Superior temporal gyrus (tissue), 1 donor: ENCODE measurements around the gene CHDH.

Source experiments
- DNase-seq: peaks from one replicate; pipeline ENCODE4 v3.0.0-alpha.2; 2016; ENCODE audit errors: extremely low spot score

The CHDH gene

GRCh38 chr3:53790470-53790869 lies 55.7 kb downstream of the CHDH start:
- DNase-seq: no peak

- DNase-seq: no peak
These were observed 56.8 kb downstream of the CHDH start for GRCh38 chr3:53789459-53789858.

GRCh38 chr3:53788038-53788437 lies 58.2 kb downstream of the CHDH start:
- DNase-seq: no peak

- DNase-seq: no peak
These were observed 59.2 kb downstream of the CHDH start for GRCh38 chr3:53787016-53787415.

GRCh38 chr3:53780806-53781205 lies 65.4 kb downstream of the CHDH start:
- DNase-seq: no peak

GRCh38 chr3:53780171-53780570 lies 66.0 kb downstream of the CHDH start:
- no peak for DNase-seq

- DNase-seq: no peak
These were observed 68.1 kb downstream of the CHDH start for GRCh38 chr3:53778153-53778552.

- no peak for DNase-seq
These were observed 68.8 kb downstream of the CHDH start for GRCh38 chr3:53777468-53777867.

GRCh38 chr3:53776494-53777101 lies 69.6 kb downstream of the CHDH start:
- DNase-seq: no peak

- DNase-seq: no peak
These were observed 70.4 kb downstream of the CHDH start for GRCh38 chr3:53775834-53776251.

GRCh38 chr3:53775018-53775417 lies 71.2 kb downstream of the CHDH start:
- no peak for DNase-seq

- no peak for DNase-seq
These were observed 71.8 kb downstream of the CHDH start for GRCh38 chr3:53774414-53774813.

GRCh38 chr3:53773611-53774368 lies 72.4 kb downstream of the CHDH start:
- peak; percentile 64 for DNase-seq

GRCh38 chr3:53773021-53773436 lies 73.2 kb downstream of the CHDH start:
- DNase-seq: no peak

- no peak for DNase-seq
These were observed 73.7 kb downstream of the CHDH start for GRCh38 chr3:53772562-53772961.

- DNase-seq: no peak
These were observed 77.5 kb downstream of the CHDH start for GRCh38 chr3:53768478-53769459.

- DNase-seq: no peak
These were observed 79.5 kb downstream of the CHDH start for GRCh38 chr3:53766706-53767105.

GRCh38 chr3:53765753-53766152 lies 80.5 kb downstream of the CHDH start:
- DNase-seq: no peak

- DNase-seq: no peak
These were observed 82.0 kb downstream of the CHDH start for GRCh38 chr3:53764026-53764775.

GRCh38 chr3:53763353-53763752 lies 82.9 kb downstream of the CHDH start:
- DNase-seq: no peak
